ENCODE measurements around the gene SLC29A3.

DNA sequence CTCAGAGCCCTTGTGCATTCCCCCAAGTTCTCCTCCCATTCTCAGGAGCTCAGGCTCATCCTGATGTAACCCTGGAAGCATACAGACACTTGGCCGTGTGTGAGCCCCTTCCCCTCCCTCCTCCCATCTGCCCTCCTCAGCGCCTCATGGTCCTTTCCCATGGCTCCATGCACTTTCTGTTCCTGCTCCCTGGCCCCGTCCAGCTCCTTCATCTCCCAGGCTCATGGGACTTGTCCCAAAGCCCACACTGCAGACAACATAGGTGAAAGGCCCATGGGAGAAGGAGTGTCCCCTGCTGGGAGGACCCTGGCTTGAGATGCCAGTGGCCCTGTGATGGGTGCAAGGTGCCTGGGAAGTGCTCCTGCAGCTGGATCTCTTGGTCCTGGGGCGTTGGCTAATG, 24.2 kb upstream of the SLC29A3 start:
- no peak for TF ChIP-seq POLR2A (IDR thresholded peaks at IDR 0.05)
- TF ChIP-seq, protein P1, sequence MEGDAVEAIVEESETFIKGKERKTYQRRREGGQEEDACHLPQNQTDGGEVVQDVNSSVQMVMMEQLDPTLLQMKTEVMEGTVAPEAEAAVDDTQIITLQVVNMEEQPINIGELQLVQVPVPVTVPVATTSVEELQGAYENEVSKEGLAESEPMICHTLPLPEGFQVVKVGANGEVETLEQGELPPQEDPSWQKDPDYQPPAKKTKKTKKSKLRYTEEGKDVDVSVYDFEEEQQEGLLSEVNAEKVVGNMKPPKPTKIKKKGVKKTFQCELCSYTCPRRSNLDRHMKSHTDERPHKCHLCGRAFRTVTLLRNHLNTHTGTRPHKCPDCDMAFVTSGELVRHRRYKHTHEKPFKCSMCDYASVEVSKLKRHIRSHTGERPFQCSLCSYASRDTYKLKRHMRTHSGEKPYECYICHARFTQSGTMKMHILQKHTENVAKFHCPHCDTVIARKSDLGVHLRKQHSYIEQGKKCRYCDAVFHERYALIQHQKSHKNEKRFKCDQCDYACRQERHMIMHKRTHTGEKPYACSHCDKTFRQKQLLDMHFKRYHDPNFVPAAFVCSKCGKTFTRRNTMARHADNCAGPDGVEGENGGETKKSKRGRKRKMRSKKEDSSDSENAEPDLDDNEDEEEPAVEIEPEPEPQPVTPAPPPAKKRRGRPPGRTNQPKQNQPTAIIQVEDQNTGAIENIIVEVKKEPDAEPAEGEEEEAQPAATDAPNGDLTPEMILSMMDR (IDR thresholded peaks at IDR 0.05): no peak
